A549 (cell line): ENCODE measurements around the gene CPAMD8. TPM values are rescaled to one million over a fixed set of nuclear protein-coding genes. Genes with fewer than 3 reads are reported as not detected.
"Not testable (repeated sequence)": the region's sequence is repeated elsewhere in the genome, so short reads cannot be mapped to it uniquely, and the experiment has no call there.

Experiments
- ATAC-seq, 2 experiments: fragments of 200-7000 bp in 1 of 2; fragments of >200 bp in 1 of 2; cut with Nextera tagmentation in 1 of 2; cut with Tn5 transposase in 1 of 2; 3 replicates each; pipeline versions ENCODE4 v1.8.0 to v1.9.1; 2018 to 2020; ENCODE audit warnings: mild to moderate bottlenecking in 1 of 2, moderate library complexity in 1 of 2
- CTCF ChIA-PET: fragments of 300-600 bp; sonication (Branson Sonifier 250); formaldehyde crosslinking; extraction: SDS; loops from one replicate; lab custom pipeline; 2021; ENCODE audit warnings: antibody characterized with exemption, inconsistent platforms; lab: Yijun Ruan, JAX
- POLR2A ChIA-PET: fragments of 350-600 bp; formaldehyde crosslinking; extraction: SDS; loops from one replicate; lab custom pipeline; 2021; ENCODE audit warnings: antibody characterized with exemption, inconsistent platforms; lab: Yijun Ruan, JAX
- DNase-seq, 2 experiments: peaks; one replicate each; pipeline versions ENCODE4 v3.0.0 to v3.0.0-alpha.2; 2011 to 2016; ENCODE audit warnings: low read depth in 1 of 2, low spot score in 1 of 2
- FAIRE-seq: peaks from 2 replicates; lab custom pipeline; 2011; peaks lifted over from hg19 to GRCh38; lab: Jason Lieb, UNC
- H3K27ac ChIP-seq, 2 experiments: fragments of >200 bp; sonication (Bioruptor Twin); formaldehyde crosslinking; 3 replicates each; pipeline ENCODE4 v1.5.1; 2016 to 2017
- H3K4me1 ChIP-seq: fragments of >200 bp; sonication (Bioruptor Twin); formaldehyde crosslinking; 3 replicates; pipeline ENCODE4 v1.6.1; 2016
- H3K4me2 ChIP-seq: fragments of >200 bp; sonication (Bioruptor Twin); formaldehyde crosslinking; 3 replicates; pipeline ENCODE4 v1.6.1; 2016
- H3K4me3 ChIP-seq: fragments of >200 bp; sonication (Bioruptor Twin); formaldehyde crosslinking; 3 replicates; pipeline ENCODE4 v1.5.1; 2016
- H3K9me3 ChIP-seq: fragments of >200 bp; sonication (Bioruptor Twin); formaldehyde crosslinking; 3 replicates; pipeline ENCODE4 v1.6.1; 2016
- CBX2 ChIP-seq: fragments of 200-600 bp; sonication (generic); IDR thresholded peaks from 2 replicates; pipeline ENCODE4 v1.6.1; 2016; ENCODE audit warnings: low read depth, mild to moderate bottlenecking, borderline replicate concordance
- CBX8 ChIP-seq: fragments of 200-600 bp; sonication (generic); IDR thresholded peaks from 2 replicates; pipeline ENCODE4 v1.6.1; 2016
- CHD2 ChIP-seq: fragments of 150-350 bp; IDR thresholded peaks from 2 replicates; pipeline ENCODE4 v1.6.1; 2014; ENCODE audit warnings: low read length; ENCODE audit not compliant: partially characterized antibody
- CHD4 ChIP-seq: fragments of 200-600 bp; sonication (generic); IDR thresholded peaks from 2 replicates; pipeline ENCODE4 v1.6.1; 2016; ENCODE audit warnings: antibody characterized with exemption, mild to moderate bottlenecking, borderline replicate concordance
- EHF ChIP-seq: fragments of 250-450 bp; sonication (Bioruptor Pico); IDR thresholded peaks from 2 replicates; pipeline ENCODE4 v1.5.0; 2020; ENCODE audit warnings: mild to moderate bottlenecking
- EHMT2 ChIP-seq: fragments of 200-600 bp; sonication (generic); IDR thresholded peaks from 2 replicates; pipeline ENCODE4 v1.6.1; 2016; ENCODE audit warnings: antibody characterized with exemption, low read depth, mild to moderate bottlenecking, moderate library complexity
- ESRRA ChIP-seq: fragments of 150-350 bp; IDR thresholded peaks from 2 replicates; pipeline ENCODE4 v1.6.1; 2014; ENCODE audit warnings: mild to moderate bottlenecking, low read length, borderline replicate concordance
- FOXS1 ChIP-seq: fragments of 250-450 bp; sonication (Bioruptor Pico); IDR thresholded peaks from 2 replicates; pipeline ENCODE4 v1.5.0; 2020; ENCODE audit warnings: mild to moderate bottlenecking, moderate library complexity
- MAFK ChIP-seq: fragments of 450-650 bp; IDR thresholded peaks from 2 replicates; pipeline ENCODE4 v1.6.1; 2014; ENCODE audit not compliant: partially characterized antibody
- MAZ ChIP-seq: fragments of 150-350 bp; IDR thresholded peaks from 2 replicates; pipeline ENCODE4 v1.6.1; 2014; ENCODE audit warnings: antibody characterized with exemption, low read depth, low read length, borderline replicate concordance
- MYC ChIP-seq: IDR thresholded peaks from 2 replicates; pipeline ENCODE4 v1.6.1; 2012; ENCODE audit warnings: mild to moderate bottlenecking, inconsistent platforms, low read length, improper control_type of control experiment, borderline replicate concordance
- NR3C1 ChIP-seq: fragments of >200 bp; sonication (Bioruptor Twin); formaldehyde crosslinking; IDR thresholded peaks from 3 replicates; pipeline ENCODE4 v1.6.1; 2017
- POLR2A ChIP-seq: IDR thresholded peaks from 2 replicates; pipeline ENCODE4 v1.6.1; 2012; ENCODE audit warnings: mild to moderate bottlenecking, low read length
- REST ChIP-seq: fragments of 200-600 bp; sonication (generic); IDR thresholded peaks from 2 replicates; pipeline ENCODE4 v1.6.1; 2016; ENCODE audit warnings: antibody characterized with exemption, mild to moderate bottlenecking, moderate library complexity
- RFX5 ChIP-seq: fragments of 450-650 bp; IDR thresholded peaks from 2 replicates; pipeline ENCODE4 v1.7.1; 2014; ENCODE audit warnings: antibody characterized with exemption, mild to moderate bottlenecking, moderate library complexity
- SMC3 ChIP-seq: fragments of >200 bp; sonication (Bioruptor Twin); formaldehyde crosslinking; IDR thresholded peaks from 3 replicates; pipeline ENCODE4 v1.6.1; 2018; ENCODE audit warnings: inconsistent platforms
- SREBF2 ChIP-seq: fragments of 450-650 bp; IDR thresholded peaks from 2 replicates; pipeline ENCODE4 v1.6.1; 2014; ENCODE audit warnings: mild to moderate bottlenecking, moderate library complexity
- TFCP2L1 ChIP-seq: fragments of 250-450 bp; sonication (Bioruptor Pico); IDR thresholded peaks from 2 replicates; pipeline ENCODE4 v1.5.0; 2021; ENCODE audit warnings: mild to moderate bottlenecking
- TP53 ChIP-seq: fragments of 250-450 bp; sonication (Bioruptor Pico); IDR thresholded peaks from 2 replicates; pipeline ENCODE4 v1.5.0; 2021; ENCODE audit warnings: mild to moderate bottlenecking, moderate library complexity
- USF2 ChIP-seq: fragments of 450-650 bp; IDR thresholded peaks from 2 replicates; pipeline ENCODE4 v1.6.1; 2014; ENCODE audit warnings: antibody characterized with exemption
- ZSCAN20 ChIP-seq: fragments of 250-450 bp; sonication (Bioruptor Pico); IDR thresholded peaks from 2 replicates; pipeline ENCODE4 v1.8.0; 2022; ENCODE audit warnings: mild to moderate bottlenecking, moderate library complexity
- WGBS: methylation state at CpG from one replicate; pipeline ENCODE4 v1.1.6; 2017; ENCODE audit errors: missing lambda C conversion rate; 5-methylcytosine and 5-hydroxymethylcytosine counted together
- polyA plus RNA-seq, 4 experiments: library from polyadenylated mRNA; depleted of rRNA in 3 of 4; stranded (reverse); fragments of >200 nt; fragmentation: RNase III in 1 of 4; extraction: RNeasy Plus Mini Kit Qiagen cat#74134 plus additional on column Dnase treatment in 1 of 4; gene quantifications; 2 replicates in 3 of 4; 3 replicates in 1 of 4; pipeline ENCODE4 v1.2.3, GENCODE V29; 2011 to 2017

CPAMD8 gene
- polyA plus RNA-seq, 2 of the 4 experiments (the other 2 are of a cell fraction): 0.03 TPM; not detected in 1

GRCh38 chr19:16943942-16944625 lies 82.5 kb downstream of the CPAMD8 start (continued):
- TF ChIP-seq EHF (no peak), EHMT2 (no peak)
- TF ChIP-seq, all 56 proteins: peak for 0

GRCh38 chr19:16943090-16943489 lies 83.5 kb downstream of the CPAMD8 start:
- H3K9me3 ChIP-seq, H3K27ac ChIP-seq, H3K4me2 ChIP-seq, POLR2A ChIA-PET, FAIRE-seq, DNase-seq, H3K4me1 ChIP-seq, H3K4me3 ChIP-seq, ATAC-seq: not testable (repeated sequence)
- CTCF ChIA-PET: interaction anchor here (0.6 to 1.1 kb wide), 2 partner anchors 13 to 275 kb away, joined by 3 read pairs; no protein-coding TSS in a partner anchor
- 90% methylated on average over 7 of the region's 7 CpGs for WGBS

GRCh38 chr19:16942583-16942982 lies 84.0 kb downstream of the CPAMD8 start:
- Histone ChIP-seq H3K4me2 (no peak overlapping the region), H3K9me3 (no peaks in the 10 kb centered on the region), H3K4me3 (no peak overlapping the region), H3K27ac (no peak overlapping the region)
- CTCF ChIA-PET: interaction anchor here (1.1 kb wide), 1 partner anchor 12 kb away, joined by 3 read pairs; no protein-coding TSS in a partner anchor
- ATAC-seq (no peak), FAIRE-seq (no peak), DNase-seq (no peak)
- WGBS: 47% methylated on average over 6 of the region's 6 CpGs
- POLR2A ChIA-PET: no interaction called here
- TF ChIP-seq CHD4 (no peak), CHD2 (no peak), EHMT2 (no peak), SMC3 (no peak), TP53 (CRISPR knock-in tag) (no peak), USF2 (no peak), CBX2 (no peak)
- TF ChIP-seq, all 56 proteins: peak for 0
- no peaks in the 10 kb centered on the region for H3K4me1 ChIP-seq

- ChIA-PET POLR2A (no interaction called here), CTCF (no interaction called here)
- FAIRE-seq (no peak), DNase-seq (no peak), ATAC-seq (no peak)
- Histone ChIP-seq H3K9me3 (no peaks in the 10 kb centered on the region), H3K4me1 (no peaks in the 10 kb centered on the region), H3K27ac (no peak overlapping the region), H3K4me3 (no peak overlapping the region), H3K4me2 (no peak overlapping the region)
- TF ChIP-seq MAFK: no peak
- no peak for TF ChIP-seq ESRRA
- no peak for TF ChIP-seq FOXS1 (CRISPR knock-in tag)
- WGBS: 48% methylated on average over 9 of the region's 9 CpGs
Measured at GRCh38 chr19:16940626-16941025, 86.0 kb downstream of the CPAMD8 start.

- 78% methylated on average over 6 of the region's 7 CpGs for WGBS
- POLR2A ChIA-PET, H3K4me1 ChIP-seq, H3K4me2 ChIP-seq, H3K9me3 ChIP-seq, FAIRE-seq, H3K4me3 ChIP-seq, H3K27ac ChIP-seq, DNase-seq, ATAC-seq: not testable (repeated sequence)
- CTCF ChIA-PET: interaction anchor here (0.5 to 1.1 kb wide), 2 partner anchors 9 to 194 kb away, joined by 3 read pairs; no protein-coding TSS in a partner anchor
Measured at GRCh38 chr19:16940063-16940462, 86.5 kb downstream of the CPAMD8 start.

GRCh38 chr19:16938211-16938610 lies 88.4 kb downstream of the CPAMD8 start:
- H3K4me1 ChIP-seq: no peaks in the 10 kb centered on the region
- no peak overlapping the region for H3K27ac ChIP-seq
- no peak overlapping the region for H3K4me2 ChIP-seq
- 60% methylated on average over 9 of the region's 11 CpGs for whole genome bisulfite sequencing
- ATAC-seq (no peak), FAIRE-seq (no peak), DNase-seq (no peak)
- ChIA-PET CTCF (no interaction called here), POLR2A (no interaction called here)
- peaks cover 12% of the 10 kb centered on the region; the same call in 2 of the 3 replicates for H3K9me3 ChIP-seq
- H3K4me3 ChIP-seq: no peak overlapping the region
- no peak for TF ChIP-seq EHF
- TF ChIP-seq POLR2A: no peak
- TF ChIP-seq RFX5: no peak
- TF ChIP-seq ZSCAN20: no peak
- TF ChIP-seq REST: no peak
- TF ChIP-seq NR3C1: no peak
- TF ChIP-seq MYC: no peak
- TF ChIP-seq SREBF2: no peak
- TF ChIP-seq TFCP2L1 (CRISPR knock-in tag): no peak
- TF ChIP-seq CBX8: no peak
- no peak for TF ChIP-seq MAZ
